C4-2B (cell line): Measurements from ENCODE around the gene ZDHHC20.
"Not testable (repeated sequence)": the region's sequence is repeated elsewhere in the genome, so short reads cannot be mapped to it uniquely, and the experiment has no call there.

Experiments
- H3K27ac ChIP-seq: fragments of 450-650 bp; 2 replicates; pipeline ENCODE4 v1.5.1; 2017
- ZFX ChIP-seq: fragments of 450-650 bp; IDR thresholded peaks from 2 replicates; pipeline ENCODE4 v1.6.1; 2017
- TF ChIP-seq, protein P1 (sequence below): fragments of 450-650 bp; conservative IDR thresholded peaks from 2 replicates; pipeline ENCODE4 v1.5.1; 2017; ENCODE audit warnings: mild to moderate bottlenecking

The ZDHHC20 gene

DNA sequence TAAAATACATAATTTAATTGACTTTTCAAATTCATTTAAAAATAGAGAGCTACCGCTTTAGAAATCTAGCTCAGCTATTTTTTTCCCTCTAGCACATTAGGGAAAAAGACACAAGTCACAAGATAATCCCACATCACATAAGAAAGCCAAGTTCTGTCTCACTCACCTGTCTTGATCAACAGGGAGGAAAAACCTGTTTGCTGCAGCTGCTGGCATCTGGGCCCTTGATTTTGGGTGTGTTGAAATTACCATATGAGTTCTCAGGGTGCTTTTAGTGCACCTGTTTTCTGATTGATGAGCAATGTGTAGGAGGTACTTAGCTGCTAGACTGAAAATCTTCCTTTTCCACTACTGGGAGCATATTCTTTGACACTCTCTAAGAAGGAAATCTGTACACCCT lies 53.8 kb downstream of the ZDHHC20 start:
- no peak overlapping the region for H3K27ac ChIP-seq
- TF ChIP-seq, protein P1, sequence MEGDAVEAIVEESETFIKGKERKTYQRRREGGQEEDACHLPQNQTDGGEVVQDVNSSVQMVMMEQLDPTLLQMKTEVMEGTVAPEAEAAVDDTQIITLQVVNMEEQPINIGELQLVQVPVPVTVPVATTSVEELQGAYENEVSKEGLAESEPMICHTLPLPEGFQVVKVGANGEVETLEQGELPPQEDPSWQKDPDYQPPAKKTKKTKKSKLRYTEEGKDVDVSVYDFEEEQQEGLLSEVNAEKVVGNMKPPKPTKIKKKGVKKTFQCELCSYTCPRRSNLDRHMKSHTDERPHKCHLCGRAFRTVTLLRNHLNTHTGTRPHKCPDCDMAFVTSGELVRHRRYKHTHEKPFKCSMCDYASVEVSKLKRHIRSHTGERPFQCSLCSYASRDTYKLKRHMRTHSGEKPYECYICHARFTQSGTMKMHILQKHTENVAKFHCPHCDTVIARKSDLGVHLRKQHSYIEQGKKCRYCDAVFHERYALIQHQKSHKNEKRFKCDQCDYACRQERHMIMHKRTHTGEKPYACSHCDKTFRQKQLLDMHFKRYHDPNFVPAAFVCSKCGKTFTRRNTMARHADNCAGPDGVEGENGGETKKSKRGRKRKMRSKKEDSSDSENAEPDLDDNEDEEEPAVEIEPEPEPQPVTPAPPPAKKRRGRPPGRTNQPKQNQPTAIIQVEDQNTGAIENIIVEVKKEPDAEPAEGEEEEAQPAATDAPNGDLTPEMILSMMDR = no peak
- no peak for TF ChIP-seq ZFX

DNA sequence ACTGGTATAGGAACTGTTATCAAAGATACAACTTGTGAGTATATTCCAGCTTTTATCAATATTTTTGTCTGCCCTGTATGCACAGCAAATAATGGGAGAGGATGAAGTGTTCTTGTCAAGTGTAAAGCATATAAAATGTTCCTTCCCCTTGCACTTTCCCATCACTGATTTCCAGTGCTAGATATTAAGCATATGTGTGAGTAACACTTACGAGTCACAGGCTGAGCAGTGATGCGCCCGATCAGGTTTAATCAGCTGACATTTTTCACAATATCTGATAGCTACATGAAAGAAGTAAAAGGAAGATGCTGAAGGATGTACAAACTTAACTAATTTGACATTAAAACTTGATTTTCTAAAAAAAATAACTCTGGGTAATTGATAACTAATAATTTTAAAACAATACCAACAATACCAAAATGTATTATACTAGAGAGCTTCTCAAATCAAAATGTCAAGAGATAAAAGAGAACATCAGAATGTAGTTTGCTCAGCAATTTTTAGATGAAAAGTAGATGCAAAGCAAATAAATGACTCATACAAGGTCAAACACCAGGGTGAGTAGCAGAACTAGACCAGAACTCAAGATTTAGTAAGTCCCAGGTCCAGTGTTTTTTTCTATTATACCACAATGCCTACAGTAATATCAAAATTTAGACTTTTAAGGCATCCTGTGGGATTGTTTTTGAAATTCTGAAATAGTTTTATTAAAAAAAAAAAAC lies 56.4 kb downstream of the ZDHHC20 start:
- no peak for TF ChIP-seq ZFX
- TF ChIP-seq, protein P1 = no peak
- H3K27ac ChIP-seq = no peak overlapping the region

DNA sequence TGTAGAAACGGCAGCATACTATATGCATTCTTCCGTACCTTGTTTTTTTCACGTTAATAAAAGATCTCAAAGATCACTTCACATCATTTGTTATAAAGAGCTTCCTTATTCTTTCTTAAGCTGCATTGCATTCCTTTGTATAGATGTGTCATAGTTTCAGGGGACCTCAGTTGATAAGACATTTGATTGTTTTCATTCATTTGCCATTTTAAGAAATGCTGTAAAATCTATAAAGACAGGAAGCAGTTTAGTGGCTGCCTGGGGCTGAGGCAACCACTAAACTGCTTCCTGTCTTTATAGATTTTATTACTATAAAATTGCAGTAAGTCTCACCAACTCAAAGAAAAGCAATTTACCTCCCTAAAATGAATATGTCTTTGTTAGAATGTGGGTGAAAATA lies 59.4 kb downstream of the ZDHHC20 start:
- TF ChIP-seq ZFX = no peak
- TF ChIP-seq, protein P1 = no peak
- H3K27ac ChIP-seq = no peak overlapping the region

DNA sequence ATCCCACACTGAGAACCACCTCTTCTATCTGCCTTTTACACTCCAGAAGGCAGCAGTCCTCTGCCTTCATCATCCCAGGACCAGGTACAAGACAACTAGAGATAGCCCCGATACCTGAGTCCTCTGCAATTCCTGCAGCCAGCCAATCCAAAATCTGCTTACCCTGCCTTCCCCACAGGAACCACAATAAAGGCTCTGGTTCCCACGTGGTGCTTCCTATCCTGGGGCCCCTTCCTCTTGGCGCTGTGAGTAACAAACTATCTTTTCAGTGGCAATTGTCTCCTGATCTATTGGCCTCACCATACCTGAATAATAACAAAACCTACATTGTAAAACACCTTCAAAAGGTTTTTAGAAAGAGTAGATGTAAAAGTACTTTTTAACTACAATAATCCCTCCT lies 63.1 kb downstream of the ZDHHC20 start:
- TF ChIP-seq, protein P1 = no peak
- no peak for TF ChIP-seq ZFX
- H3K27ac ChIP-seq = no peak overlapping the region

DNA sequence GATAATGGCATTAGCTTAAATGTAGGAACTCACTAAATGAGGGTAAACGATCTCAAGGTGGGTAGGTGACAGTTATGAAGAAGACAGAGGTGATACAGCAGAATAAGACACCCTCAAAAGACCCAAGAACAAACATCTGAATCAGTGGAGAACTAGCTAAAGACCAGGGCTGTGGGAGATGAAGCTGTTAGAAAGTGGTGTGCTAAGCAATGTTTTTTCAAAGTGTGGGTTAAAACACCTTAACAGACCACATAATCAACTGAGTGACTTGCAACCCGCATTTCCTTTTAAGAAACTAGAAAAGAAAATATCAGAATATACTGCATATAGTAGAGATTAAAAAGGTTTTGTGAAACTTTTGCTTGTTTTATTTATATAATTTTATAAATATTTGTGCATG lies 70.0 kb downstream of the ZDHHC20 start:
- TF ChIP-seq, protein P1 = no peak
- TF ChIP-seq ZFX = no peak
- no peak overlapping the region for H3K27ac ChIP-seq

DNA sequence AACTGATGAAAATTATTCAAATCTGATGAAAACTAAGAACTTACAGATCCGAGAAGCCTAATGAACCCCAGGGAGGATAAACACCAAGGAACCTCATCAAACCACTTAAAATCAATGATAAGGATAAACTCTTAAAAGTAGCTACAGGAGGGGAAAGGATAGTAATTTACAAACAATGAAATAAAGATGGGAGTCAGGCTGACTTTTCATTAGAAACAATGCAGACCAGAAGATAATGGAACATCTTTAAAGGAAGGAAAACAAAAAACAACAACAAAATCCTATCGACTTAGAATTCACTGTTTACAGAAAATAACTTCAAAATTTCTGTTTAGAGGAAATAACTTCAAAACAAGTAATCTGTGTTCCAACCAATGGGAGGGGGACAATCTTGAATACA lies 73.4 kb downstream of the ZDHHC20 start:
- no peak for TF ChIP-seq ZFX
- TF ChIP-seq, protein P1 = no peak
- no peak overlapping the region for H3K27ac ChIP-seq

DNA sequence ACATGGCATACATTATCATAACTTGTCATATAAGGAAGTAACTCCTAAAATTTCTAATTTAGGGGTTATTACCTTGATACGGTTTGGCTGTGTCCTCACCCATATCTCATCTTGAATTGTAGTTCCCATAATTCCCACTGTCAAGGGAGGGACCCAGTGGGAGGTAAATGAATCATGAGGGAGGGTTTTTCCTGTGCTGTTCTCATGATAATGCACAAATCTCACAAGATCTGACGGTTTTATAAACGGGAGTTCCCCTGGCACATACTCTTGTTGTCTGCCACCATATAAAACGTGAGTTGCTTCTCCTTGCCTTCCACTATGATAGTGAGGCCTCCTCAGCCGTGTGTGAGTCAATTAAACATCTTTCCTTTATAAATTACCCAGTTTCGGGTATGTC lies 76.0 kb downstream of the ZDHHC20 start:
- TF ChIP-seq, protein P1 = no peak
- no peak for TF ChIP-seq ZFX
- H3K27ac ChIP-seq = no peak overlapping the region

DNA sequence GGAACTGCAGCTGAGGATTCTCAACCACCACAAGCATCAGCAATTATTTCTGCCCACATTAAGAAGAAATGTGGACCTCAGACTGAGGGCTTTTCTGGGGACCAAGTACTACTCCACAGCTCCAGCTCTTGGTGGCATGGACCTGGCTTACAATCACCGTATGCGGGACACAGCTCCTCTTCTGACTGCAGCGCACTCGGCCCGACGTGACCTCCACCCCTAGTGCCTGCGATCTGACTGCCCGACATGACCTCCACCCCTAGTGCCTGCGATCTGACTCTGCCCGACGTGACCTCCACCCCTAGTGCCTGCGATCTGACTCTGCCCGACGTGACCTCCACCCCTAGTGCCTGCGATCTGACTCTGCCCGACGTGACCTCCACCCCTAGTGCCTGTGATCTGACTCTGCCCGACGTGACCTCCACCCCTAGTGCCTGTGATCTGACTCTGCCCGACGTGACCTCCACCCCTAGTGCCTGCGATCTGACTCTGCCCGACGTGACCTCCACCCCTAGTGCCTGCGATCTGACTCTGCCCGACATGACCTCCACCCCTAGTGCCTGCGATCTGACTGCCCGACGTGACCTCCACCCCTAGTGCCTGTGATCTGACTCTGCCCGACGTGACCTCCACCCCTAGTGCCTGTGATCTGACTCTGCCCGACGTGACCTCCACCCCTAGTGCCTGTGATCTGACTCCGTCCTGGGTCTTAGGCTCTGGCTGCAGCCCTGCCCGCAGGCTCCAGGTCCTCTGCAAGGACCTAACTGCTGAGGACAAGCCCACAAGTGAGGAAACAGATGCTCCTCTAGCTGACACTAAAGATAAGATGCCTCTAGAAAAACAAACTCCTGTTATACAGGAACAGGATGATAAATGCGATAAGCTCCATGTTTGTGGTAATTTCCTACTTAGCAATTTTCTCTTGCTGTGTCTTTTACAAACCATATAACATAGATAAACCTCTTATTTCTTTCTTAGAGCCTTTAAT lies 81.8 kb downstream of the ZDHHC20 start:
- H3K27ac ChIP-seq = not testable (repeated sequence)
